Muscle of arm (tissue), 12 donors: ENCODE measurements around the gene FOLR2. TPM values are rescaled to one million over a fixed set of nuclear protein-coding genes. Genes with fewer than 3 reads are reported as not detected.

ENCODE experiments used
- DNase-seq: peaks from one replicate; pipeline ENCODE4 v3.0.0-alpha.2; 2013
- polyA plus RNA-seq, 12 donors: library from polyadenylated mRNA; unstranded; fragments of 120-200 nt; gene quantifications; one replicate each; pipeline ENCODE4 v1.2.1, GENCODE V29; 2013; ENCODE audit not compliant: insufficient read length in 12 of 12

FOLR2 gene
- polyA plus RNA-seq, 12 donors, result 10.4 to 32.6 (median 20.6) TPM; not detected in 1

GRCh38 chr11:72239849-72240460, 23.4 kb downstream of the FOLR2 start:
- no peak for DNase-seq

- DNase-seq, result no peak
These were observed 24.1 kb downstream of the FOLR2 start for GRCh38 chr11:72240461-72241290.

- DNase-seq, result no peak
These were observed 24.7 kb downstream of the FOLR2 start for GRCh38 chr11:72241291-72241781.

GRCh38 chr11:72242141-72242540, 25.5 kb downstream of the FOLR2 start:
- DNase-seq, result no peak

GRCh38 chr11:72243173-72244059, 26.8 kb downstream of the FOLR2 start:
- no peak for DNase-seq

- DNase-seq, result no peak
These were observed 27.4 kb downstream of the FOLR2 start, which contains the start of gene PHOX2A for GRCh38 chr11:72244060-72244360. Gene PHOX2A, minus strand, starts transcription at chr11:72244176. Its CDS starts 172 bp downstream, at chr11:72244004.

GRCh38 chr11:72244361-72245262, 28.0 kb downstream of the FOLR2 start:
- DNase-seq, result no peak

GRCh38 chr11:72245263-72245816, 28.7 kb downstream of the FOLR2 start:
- DNase-seq, result no peak

- DNase-seq, result no peak
These were observed 31.0 kb downstream of the FOLR2 start for GRCh38 chr11:72247584-72247983.

- DNase-seq, result no peak
These were observed 33.4 kb downstream of the FOLR2 start for GRCh38 chr11:72249961-72250360.

GRCh38 chr11:72250661-72251464, 34.3 kb downstream of the FOLR2 start:
- DNase-seq, result no peak

GRCh38 chr11:72251614-72252013, 35.0 kb downstream of the FOLR2 start:
- DNase-seq, result no peak

- DNase-seq, result no peak
These were observed 36.8 kb downstream of the FOLR2 start for GRCh38 chr11:72253392-72253791.

GRCh38 chr11:72254299-72254993, 37.9 kb downstream of the FOLR2 start:
- DNase-seq, result no peak

GRCh38 chr11:72257570-72257969, 41.0 kb downstream of the FOLR2 start:
- no peak for DNase-seq

- DNase-seq, result no peak
These were observed 42.9 kb downstream of the FOLR2 start for GRCh38 chr11:72259490-72259889.

- no peak for DNase-seq
These were observed 44.0 kb downstream of the FOLR2 start for GRCh38 chr11:72260574-72260973.

GRCh38 chr11:72263361-72263760, 46.8 kb downstream of the FOLR2 start:
- DNase-seq, result no peak

GRCh38 chr11:72265951-72266350, 49.4 kb downstream of the FOLR2 start:
- DNase-seq, result no peak
